Measurements from ENCODE around the gene SIN3A.

GRCh38 chr15:75335313-75335704 is 116.2 kb downstream of the SIN3A start:
- TF ChIP-seq CTCF (IDR thresholded peaks at IDR 0.05) (no peak), POLR2A (IDR thresholded peaks at IDR 0.05) (no peak)
